Caco-2 (cell line): ENCODE data around the gene NEDD9. TPM values are rescaled to one million over a fixed set of nuclear protein-coding genes. Genes with fewer than 3 reads are reported as not detected.

Experiments used
- BruUV-seq: library from RNA; stranded (reverse); fragments of 400-500 nt; replicated peaks from 2 replicates; lab custom pipeline; 2021; lab: Mats Ljungman, UMichigan
- CTCF ChIA-PET: fragments of 300-600 bp; sonication (Branson Sonifier 250); formaldehyde crosslinking; loops from one replicate; lab custom pipeline; 2022; ENCODE audit warnings: antibody characterized with exemption; lab: Charles Lee
- POLR2A ChIA-PET: fragments of 300-600 bp; sonication (Branson Sonifier 250); formaldehyde crosslinking; loops from one replicate; lab custom pipeline; 2022; ENCODE audit warnings: antibody characterized with exemption; lab: Charles Lee
- DNase-seq, 2 experiments: peaks; one replicate each; pipeline versions ENCODE4 v3.0.0 to v3.0.0-alpha.2; 2020 to 2022
- H3K27me3 ChIP-seq: replicated peaks from 2 replicates; pipeline ENCODE4 v1.6.0; 2011; ENCODE audit warnings: low read length; ENCODE audit not compliant: control insufficient read depth, insufficient read depth
- H3K36me3 ChIP-seq: 2 replicates; pipeline ENCODE4 v1.5.1; 2011; ENCODE audit warnings: low read length; ENCODE audit not compliant: control insufficient read depth, insufficient read depth
- H3K4me1 ChIP-seq: fragments of 250-450 bp; sonication (Bioruptor Pico); 2 replicates; pipeline ENCODE4 v1.5.1; 2020; ENCODE audit warnings: mild to moderate bottlenecking
- H3K4me3 ChIP-seq: 2 replicates; pipeline ENCODE4 v1.5.1; 2011; ENCODE audit warnings: low read depth, mild to moderate bottlenecking, control low read depth, low read length
- H3K9me3 ChIP-seq: fragments of 250-450 bp; sonication (Bioruptor Pico); 2 replicates; pipeline ENCODE4 v1.5.1; 2020; ENCODE audit warnings: mild to moderate bottlenecking, moderate library complexity
- H3K27ac Mint-ChIP-seq: one replicate; pipeline ENCODE4 v1.8.0; 2022; ENCODE audit warnings: mixed read lengths; ENCODE audit not compliant: unreplicated experiment
- H3K27me3 Mint-ChIP-seq: one replicate; pipeline ENCODE4 v1.8.0; 2022; ENCODE audit warnings: mixed read lengths; ENCODE audit not compliant: insufficient read depth, unreplicated experiment
- H3K36me3 Mint-ChIP-seq: one replicate; pipeline ENCODE4 v1.8.0; 2022; ENCODE audit warnings: mild to moderate bottlenecking, mixed read lengths; ENCODE audit not compliant: insufficient read depth, unreplicated experiment
- H3K4me1 Mint-ChIP-seq: one replicate; pipeline ENCODE4 v1.8.0; 2022; ENCODE audit warnings: low read depth, mixed read lengths; ENCODE audit not compliant: unreplicated experiment
- H3K4me3 Mint-ChIP-seq: one replicate; pipeline ENCODE4 v1.8.0; 2022; ENCODE audit warnings: mild to moderate bottlenecking, moderate library complexity, mixed read lengths; ENCODE audit not compliant: unreplicated experiment
- H3K9me3 Mint-ChIP-seq: one replicate; pipeline ENCODE4 v1.8.0; 2022; ENCODE audit warnings: mixed read lengths; ENCODE audit not compliant: unreplicated experiment
- intact Hi-C: fragments of 100-400 bp; cut with micrococcal nuclease; formaldehyde crosslinking; loops from one replicate; pipeline ENCODE4 v1.10.0; 2022; ENCODE audit not compliant: unreplicated experiment
- total RNA-seq: library from RNA; stranded (reverse); gene quantifications from 2 replicates; pipeline ENCODE4 v1.2.3, GENCODE V29; 2022
- TF ChIP-seq, protein P1 (sequence below), 2 experiments: fragments of 200-600 bp in 1 of 2; IDR thresholded peaks; 1 replicate in 1 of 2; 2 replicates in 1 of 2; pipeline versions ENCODE4 v1.5.1 to v1.8.0; 2011 to 2022; ENCODE audit warnings: antibody characterized with exemption in 1 of 2, control low read depth in 1 of 2, inconsistent platforms in 1 of 2, low read depth in 1 of 2, low read length in 1 of 2, mild to moderate bottlenecking in 1 of 2, moderate library complexity in 1 of 2; ENCODE audit not compliant: insufficient read depth in 1 of 2, severe bottlenecking in 1 of 2, unreplicated experiment in 1 of 2

The NEDD9 gene
- total RNA-seq, 1 experiment from 2014 or later = 36.2 TPM

DNA sequence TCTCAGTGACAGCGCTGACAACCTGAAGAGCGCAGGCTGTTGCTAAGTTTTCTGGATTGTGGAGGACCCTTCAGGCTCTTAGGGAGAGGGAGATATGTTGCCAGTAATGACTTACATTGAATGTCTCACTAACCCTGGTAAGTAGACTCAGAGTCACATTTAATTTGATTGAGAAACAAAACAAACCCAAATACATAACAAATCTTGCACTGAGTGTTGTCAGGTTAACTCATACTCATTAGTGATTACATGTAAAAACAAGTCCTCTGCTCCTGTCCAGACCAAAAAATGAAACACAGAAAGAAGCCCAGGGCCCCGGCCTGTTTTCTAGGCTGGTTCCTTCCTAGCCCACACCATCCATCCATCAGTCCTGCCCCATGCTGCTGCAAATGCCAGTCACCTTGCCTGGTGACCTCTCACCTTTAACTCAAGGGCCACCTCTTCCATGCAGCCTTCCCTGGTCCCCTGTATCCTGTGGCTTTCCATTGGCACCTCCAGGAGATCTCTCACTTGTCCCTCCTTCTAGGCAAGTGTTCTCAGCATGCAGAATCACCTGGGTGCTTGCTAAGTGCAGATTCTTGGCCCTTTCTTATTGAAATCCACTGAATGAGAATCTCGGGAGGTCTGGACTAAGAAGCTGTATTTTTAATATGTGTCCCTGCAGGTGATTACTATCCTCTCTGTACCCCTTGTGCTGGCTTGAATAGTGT, 86.2 kb downstream of the NEDD9 start:
- ChIA-PET POLR2A (no interaction called here), CTCF (no interaction called here)
- TF ChIP-seq, protein P1, sequence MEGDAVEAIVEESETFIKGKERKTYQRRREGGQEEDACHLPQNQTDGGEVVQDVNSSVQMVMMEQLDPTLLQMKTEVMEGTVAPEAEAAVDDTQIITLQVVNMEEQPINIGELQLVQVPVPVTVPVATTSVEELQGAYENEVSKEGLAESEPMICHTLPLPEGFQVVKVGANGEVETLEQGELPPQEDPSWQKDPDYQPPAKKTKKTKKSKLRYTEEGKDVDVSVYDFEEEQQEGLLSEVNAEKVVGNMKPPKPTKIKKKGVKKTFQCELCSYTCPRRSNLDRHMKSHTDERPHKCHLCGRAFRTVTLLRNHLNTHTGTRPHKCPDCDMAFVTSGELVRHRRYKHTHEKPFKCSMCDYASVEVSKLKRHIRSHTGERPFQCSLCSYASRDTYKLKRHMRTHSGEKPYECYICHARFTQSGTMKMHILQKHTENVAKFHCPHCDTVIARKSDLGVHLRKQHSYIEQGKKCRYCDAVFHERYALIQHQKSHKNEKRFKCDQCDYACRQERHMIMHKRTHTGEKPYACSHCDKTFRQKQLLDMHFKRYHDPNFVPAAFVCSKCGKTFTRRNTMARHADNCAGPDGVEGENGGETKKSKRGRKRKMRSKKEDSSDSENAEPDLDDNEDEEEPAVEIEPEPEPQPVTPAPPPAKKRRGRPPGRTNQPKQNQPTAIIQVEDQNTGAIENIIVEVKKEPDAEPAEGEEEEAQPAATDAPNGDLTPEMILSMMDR (IDR thresholded peaks at IDR 0.05; ENCODE audit: insufficient read depth in 1 of 2, low read depth in 1 of 2, low read length in 1 of 2, severe bottlenecking in 1 of 2, unreplicated experiment in 1 of 2) = no peak
- Mint-ChIP-seq H3K27ac (no peak overlapping the region), H3K9me3 (no peaks in the 10 kb centered on the region), H3K4me3 (no peak overlapping the region), H3K27me3 (no peaks in the 10 kb centered on the region), H3K36me3 (no peaks in the 10 kb centered on the region), H3K4me1 (peaks cover 17% of the 10 kb centered on the region)
- no peak for DNase-seq
- intact Hi-C loops = loop anchor here (10.0 kb wide), 1 partner anchor 289 kb away; no protein-coding TSS in a partner anchor
- Histone ChIP-seq H3K36me3 (no peaks in the 10 kb centered on the region), H3K4me3 (no peak overlapping the region), H3K4me1 (peaks cover 10% of the 10 kb centered on the region; the same call in 1 of the 2 replicates), H3K27me3 (no peaks in the 10 kb centered on the region), H3K9me3 (no peaks in the 10 kb centered on the region)
- BruUV-seq = no TSS peak

- TF ChIP-seq, protein P1 (IDR thresholded peaks at IDR 0.05; ENCODE audit: insufficient read depth in 1 of 2, low read depth in 1 of 2, low read length in 1 of 2, severe bottlenecking in 1 of 2, unreplicated experiment in 1 of 2) = peak; percentile 93 to 94
- intact Hi-C loops = loop anchor here (1.0 to 10.0 kb wide), 5 partner anchors 192 to 431 kb away; no protein-coding TSS in a partner anchor
- Histone ChIP-seq H3K27me3 (no peaks in the 10 kb centered on the region), H3K4me1 (peaks cover 10% of the 10 kb centered on the region; the same call in 1 of the 2 replicates), H3K9me3 (no peaks in the 10 kb centered on the region), H3K4me3 (no peak overlapping the region), H3K36me3 (no peaks in the 10 kb centered on the region)
- Mint-ChIP-seq H3K27me3 (no peaks in the 10 kb centered on the region), H3K4me3 (no peak overlapping the region), H3K27ac (peak overlapping the region; percentile 31), H3K9me3 (no peaks in the 10 kb centered on the region), H3K4me1 (peaks cover 19% of the 10 kb centered on the region), H3K36me3 (no peaks in the 10 kb centered on the region)
- peak; percentile 76 to 83 for DNase-seq
- no TSS peak for BruUV-seq
- ChIA-PET CTCF (interaction anchor here (1.0 to 1.8 kb wide), 3 partner anchors 88 to 352 kb away, joined by 6 to 10 read pairs (median 8); partner anchors contain the start of gene NEDD9), POLR2A (no interaction called here)
Observed at GRCh38 chr6:11144393-11144851, 88.0 kb downstream of the NEDD9 start.

DNA sequence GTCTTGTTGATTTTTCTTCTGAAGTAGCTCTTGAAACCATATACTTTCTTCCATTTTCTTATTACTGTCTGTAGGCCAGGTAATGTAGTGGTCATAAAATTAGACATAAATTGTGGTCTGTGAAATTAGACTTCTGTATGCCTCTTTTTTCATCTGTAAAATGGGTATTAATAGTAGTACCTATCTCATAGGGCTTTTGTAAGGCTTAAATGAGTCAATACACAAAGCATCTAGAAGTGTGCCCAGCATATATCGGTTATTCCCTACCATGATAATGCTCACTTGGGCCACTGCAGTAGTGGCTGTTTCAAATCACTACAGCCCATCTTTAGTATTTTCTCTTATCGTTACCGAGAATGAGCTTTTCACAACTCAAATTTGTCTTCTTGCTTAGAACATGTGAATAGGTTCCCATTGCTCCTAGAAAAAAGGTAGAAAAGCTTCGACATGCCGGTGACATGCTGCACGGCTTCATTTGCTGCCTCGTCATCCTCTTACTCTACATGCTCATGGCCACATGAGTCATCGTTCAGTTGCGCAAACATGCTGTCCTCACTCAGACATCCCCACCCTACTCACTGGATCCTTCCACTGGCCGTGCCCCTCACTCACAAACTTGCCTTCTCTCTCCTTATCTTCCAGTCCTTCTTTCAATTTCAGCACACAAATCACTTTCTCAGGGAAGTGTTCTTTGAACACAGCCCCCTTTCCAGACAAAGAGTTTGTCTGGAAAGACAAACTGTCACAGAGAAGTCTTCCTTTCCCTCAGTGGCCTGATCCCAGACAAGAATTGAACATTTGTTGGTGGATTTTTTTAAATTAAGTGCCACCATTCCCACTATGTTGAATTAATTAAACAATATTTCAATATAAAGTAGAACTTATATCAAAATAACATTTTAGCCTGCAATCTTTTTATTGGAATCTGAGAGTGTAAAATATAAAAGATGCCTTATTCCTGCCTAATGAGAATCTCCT, 88.8 kb downstream of the NEDD9 start:
- no peaks in the 10 kb centered on the region for H3K27me3 Mint-ChIP-seq
- no peak overlapping the region for H3K4me3 ChIP-seq
- no peaks in the 10 kb centered on the region for H3K36me3 Mint-ChIP-seq
- H3K9me3 Mint-ChIP-seq = no peaks in the 10 kb centered on the region
- peak overlapping the region; percentile 31 for H3K27ac Mint-ChIP-seq
- H3K4me1 Mint-ChIP-seq = peaks cover 25% of the 10 kb centered on the region
- peak; percentile 37 to 59 for DNase-seq
- TF ChIP-seq, protein P1 (IDR thresholded peaks at IDR 0.05; ENCODE audit: insufficient read depth in 1 of 2, low read depth in 1 of 2, low read length in 1 of 2, severe bottlenecking in 1 of 2, unreplicated experiment in 1 of 2) = no peak
- H3K36me3 ChIP-seq = no peaks in the 10 kb centered on the region
- intact Hi-C loops = loop anchor here (1.0 to 10.0 kb wide), 6 partner anchors 49 to 432 kb away; no protein-coding TSS in a partner anchor
- no TSS peak for BruUV-seq
- ChIA-PET CTCF (interaction anchor here (1.0 to 1.8 kb wide), 4 partner anchors 89 to 432 kb away, joined by 5 to 10 read pairs (median 7); partner anchors contain the start of gene NEDD9), POLR2A (no interaction called here)
- no peaks in the 10 kb centered on the region for H3K27me3 ChIP-seq
- H3K4me1 ChIP-seq = peaks cover 10% of the 10 kb centered on the region; the same call in 1 of the 2 replicates
- H3K9me3 ChIP-seq = no peaks in the 10 kb centered on the region
- H3K4me3 Mint-ChIP-seq = no peak overlapping the region
